Measurements from ENCODE around the gene SEC16B.

SEC16B gene

GRCh38 chr1:177897998-177898654, 71.7 kb downstream of the SEC16B start:
- Histone ChIP-seq H3K27me3 (ENCODE audit: control insufficient read depth, low read length) (no peaks in the 10 kb centered on the region), H3K9me3 (ENCODE audit: control insufficient read depth, insufficient read depth, low read length) (no peaks in the 10 kb centered on the region), H4K20me1 (ENCODE audit: control insufficient read depth, insufficient read depth, low read depth, low read length) (no peaks in the 10 kb centered on the region)

GRCh38 chr1:177897281-177897997, 72.4 kb downstream of the SEC16B start:
- no peaks in the 10 kb centered on the region for H3K9me2 ChIP-seq (replicated peaks; ENCODE audit: control insufficient read depth, low read length)
- H3K4me3 ChIP-seq (ENCODE audit: low read length) = no peak overlapping the region
- H3F3A ChIP-seq (ENCODE audit: control insufficient read depth, insufficient read depth) = no peaks in the 10 kb centered on the region
- H4K20me1 ChIP-seq (ENCODE audit: control insufficient read depth, insufficient read depth, low read depth, low read length) = no peaks in the 10 kb centered on the region
- no peaks in the 10 kb centered on the region for H3K4me1 ChIP-seq (ENCODE audit: control insufficient read depth, low read length)
- no peak overlapping the region for H3K4me2 ChIP-seq (ENCODE audit: low read length)
- H3K27ac ChIP-seq (ENCODE audit: low read depth, low read length) = no peak overlapping the region
- no peaks in the 10 kb centered on the region for H3K27me3 ChIP-seq (ENCODE audit: control insufficient read depth, low read length)
- no peaks in the 10 kb centered on the region for H3K9me3 ChIP-seq (ENCODE audit: control insufficient read depth, insufficient read depth, low read length)
- TF ChIP-seq EZH2phosphoT487 (IDR thresholded peaks at IDR 0.05; ENCODE audit: borderline replicate concordance, low read length) (no peak), CTCF (IDR thresholded peaks at IDR 0.05; ENCODE audit: low read depth, low read length, poor library complexity, severe bottlenecking) (no peak)
- H3K79me2 ChIP-seq (ENCODE audit: control insufficient read depth, low read length) = no peaks in the 10 kb centered on the region
- H3K36me3 ChIP-seq (ENCODE audit: control insufficient read depth, low read length) = no peaks in the 10 kb centered on the region

More at GRCh38 chr1:177897998-177898654, 71.7 kb downstream of the SEC16B start:
- Histone ChIP-seq H3K4me1 (ENCODE audit: control insufficient read depth, low read length) (no peaks in the 10 kb centered on the region), H3K27ac (ENCODE audit: low read depth, low read length) (no peak overlapping the region), H3K36me3 (ENCODE audit: control insufficient read depth, low read length) (no peaks in the 10 kb centered on the region), H3K4me2 (ENCODE audit: low read length) (no peak overlapping the region), H3K79me2 (ENCODE audit: control insufficient read depth, low read length) (no peaks in the 10 kb centered on the region), H3K4me3 (ENCODE audit: low read length) (no peak overlapping the region), H3F3A (ENCODE audit: control insufficient read depth, insufficient read depth) (no peaks in the 10 kb centered on the region), H3K9me2 (replicated peaks; ENCODE audit: control insufficient read depth, low read length) (no peaks in the 10 kb centered on the region)
- no peak for TF ChIP-seq EZH2phosphoT487 (IDR thresholded peaks at IDR 0.05; ENCODE audit: borderline replicate concordance, low read length)
- TF ChIP-seq CTCF (IDR thresholded peaks at IDR 0.05; ENCODE audit: low read depth, low read length, poor library complexity, severe bottlenecking) = no peak

Measured in DOHH2 (cell line).